WI38 (cell line): Measurements from ENCODE around the gene LELP1.

Experiments used
- H3K4me3 ChIP-seq: 2 replicates; pipeline ENCODE4 v1.5.1; 2011; ENCODE audit warnings: low read depth, mild to moderate bottlenecking, control low read depth, low read length
- TF ChIP-seq, protein P1 (sequence below): IDR thresholded peaks from 2 replicates; pipeline ENCODE4 v1.5.1; 2012; ENCODE audit warnings: low read depth, mild to moderate bottlenecking, control low read depth, low read length

LELP1 gene

DNA sequence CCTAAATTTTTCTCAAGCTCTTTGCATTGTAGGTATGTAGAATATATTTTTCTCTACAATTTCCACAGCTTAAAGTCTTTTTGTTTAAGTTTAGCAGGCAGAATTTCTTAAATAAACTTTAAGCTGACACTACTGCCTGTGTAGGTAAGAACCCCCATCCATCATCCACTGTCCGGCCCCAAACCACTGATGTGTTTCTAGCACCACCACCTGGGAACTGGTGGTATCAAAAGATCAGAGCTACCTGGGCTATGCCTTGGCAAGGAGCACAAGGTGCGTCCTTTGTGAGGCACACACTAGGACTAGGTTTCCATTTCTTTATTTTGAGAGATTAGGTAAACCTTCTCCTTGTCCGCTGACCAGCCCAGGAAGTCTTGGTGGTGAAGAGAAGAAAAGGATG, 10.5 kb upstream of the LELP1 start:
- H3K4me3 ChIP-seq = no peak overlapping the region
- TF ChIP-seq, protein P1, sequence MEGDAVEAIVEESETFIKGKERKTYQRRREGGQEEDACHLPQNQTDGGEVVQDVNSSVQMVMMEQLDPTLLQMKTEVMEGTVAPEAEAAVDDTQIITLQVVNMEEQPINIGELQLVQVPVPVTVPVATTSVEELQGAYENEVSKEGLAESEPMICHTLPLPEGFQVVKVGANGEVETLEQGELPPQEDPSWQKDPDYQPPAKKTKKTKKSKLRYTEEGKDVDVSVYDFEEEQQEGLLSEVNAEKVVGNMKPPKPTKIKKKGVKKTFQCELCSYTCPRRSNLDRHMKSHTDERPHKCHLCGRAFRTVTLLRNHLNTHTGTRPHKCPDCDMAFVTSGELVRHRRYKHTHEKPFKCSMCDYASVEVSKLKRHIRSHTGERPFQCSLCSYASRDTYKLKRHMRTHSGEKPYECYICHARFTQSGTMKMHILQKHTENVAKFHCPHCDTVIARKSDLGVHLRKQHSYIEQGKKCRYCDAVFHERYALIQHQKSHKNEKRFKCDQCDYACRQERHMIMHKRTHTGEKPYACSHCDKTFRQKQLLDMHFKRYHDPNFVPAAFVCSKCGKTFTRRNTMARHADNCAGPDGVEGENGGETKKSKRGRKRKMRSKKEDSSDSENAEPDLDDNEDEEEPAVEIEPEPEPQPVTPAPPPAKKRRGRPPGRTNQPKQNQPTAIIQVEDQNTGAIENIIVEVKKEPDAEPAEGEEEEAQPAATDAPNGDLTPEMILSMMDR = no peak

DNA sequence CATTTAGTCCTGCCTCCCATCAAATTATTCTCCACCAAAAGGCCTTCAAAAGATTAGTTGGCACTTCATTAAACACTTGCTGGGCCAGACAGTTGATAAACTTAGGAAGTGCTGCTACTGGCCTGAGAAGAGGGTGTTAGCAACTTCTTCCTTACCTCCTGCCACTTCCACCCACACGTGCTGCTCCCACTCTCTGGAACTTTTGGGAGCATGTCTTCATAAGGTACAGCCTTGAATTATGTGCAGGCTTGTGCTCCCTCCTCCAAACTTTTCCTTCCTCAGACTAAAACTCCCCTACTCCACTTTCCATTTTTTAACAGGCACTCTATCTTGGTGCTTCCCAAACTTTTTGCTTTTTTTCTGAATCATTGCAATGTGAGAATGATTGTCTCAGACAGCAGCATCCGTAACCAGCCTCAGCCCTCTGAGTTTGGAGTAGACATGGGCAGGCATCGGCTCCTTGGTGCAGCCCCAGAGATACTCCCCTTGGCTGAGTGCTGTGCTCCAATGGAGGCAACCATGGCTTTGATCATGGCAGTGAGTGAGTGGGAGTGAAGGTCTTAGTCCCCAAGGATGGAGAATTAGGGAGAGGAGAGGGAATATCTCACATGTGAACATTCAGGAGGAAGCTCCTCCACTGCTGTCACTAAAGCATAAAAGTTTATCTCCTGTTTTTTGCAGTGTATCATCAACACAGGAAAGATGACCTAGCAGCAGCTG, 8.7 kb upstream of the LELP1 start:
- no peak overlapping the region for H3K4me3 ChIP-seq
- TF ChIP-seq, protein P1 = no peak

DNA sequence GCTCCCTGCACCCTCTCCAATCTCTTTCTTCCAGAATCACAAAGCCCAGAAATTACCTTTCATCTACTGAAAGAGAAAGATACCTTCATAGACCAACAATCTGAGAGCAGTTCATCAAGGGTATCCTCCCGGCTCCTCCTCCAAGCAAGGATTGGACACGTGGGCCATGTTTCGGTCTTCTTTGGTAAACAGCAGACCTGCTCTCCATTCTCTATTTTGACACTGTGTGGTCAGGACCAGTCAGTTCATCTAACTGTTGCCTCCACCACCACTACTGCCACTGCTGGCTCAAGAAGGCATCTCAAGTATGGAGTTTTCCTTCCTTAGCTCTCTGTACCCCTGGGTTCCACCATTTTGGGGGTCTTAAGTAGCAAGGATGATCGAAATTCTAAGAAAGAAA, 8.0 kb upstream of the LELP1 start:
- H3K4me3 ChIP-seq = no peak overlapping the region
- TF ChIP-seq, protein P1 = no peak

DNA sequence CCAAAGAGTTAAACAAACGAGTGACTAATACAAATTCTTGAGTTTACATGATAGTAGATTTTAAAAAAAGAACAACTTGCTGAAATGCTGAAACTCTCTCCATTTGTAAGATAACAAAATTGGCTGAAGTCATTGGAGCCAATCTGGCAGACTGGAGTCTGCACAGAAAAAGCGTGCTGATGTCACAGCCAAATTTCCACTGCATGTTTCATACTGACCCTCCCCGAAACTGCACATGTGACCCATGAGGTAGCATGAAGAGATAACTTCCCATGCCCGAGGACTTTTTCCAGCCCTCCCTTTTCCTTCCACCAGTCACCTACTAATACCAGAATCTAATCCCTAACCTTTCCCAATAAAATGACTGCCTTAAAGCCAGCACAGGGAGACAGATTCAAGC, 1.2 kb upstream of the LELP1 start:
- no peak overlapping the region for H3K4me3 ChIP-seq
- TF ChIP-seq, protein P1 = no peak

DNA sequence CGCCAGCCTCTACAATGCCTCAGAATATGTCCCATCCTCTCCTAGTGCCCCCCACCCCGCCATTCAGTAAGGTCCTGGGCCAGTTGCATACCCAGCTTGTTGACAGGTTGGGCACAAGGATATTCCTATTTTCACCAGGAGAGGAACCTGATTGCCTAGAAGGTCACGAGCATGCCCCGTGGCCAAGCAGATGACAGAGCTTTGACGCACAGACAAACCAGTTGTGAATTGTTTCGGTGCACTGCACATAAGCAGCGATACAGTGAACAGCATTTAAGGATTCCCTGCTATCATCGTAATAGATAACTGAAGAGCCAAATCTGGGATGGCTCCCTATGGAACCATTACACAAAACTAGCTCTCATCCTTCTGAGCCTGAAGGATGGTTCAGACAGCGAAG, 3.4 kb downstream of the LELP1 start:
- no peak overlapping the region for H3K4me3 ChIP-seq
- TF ChIP-seq, protein P1 = no peak

DNA sequence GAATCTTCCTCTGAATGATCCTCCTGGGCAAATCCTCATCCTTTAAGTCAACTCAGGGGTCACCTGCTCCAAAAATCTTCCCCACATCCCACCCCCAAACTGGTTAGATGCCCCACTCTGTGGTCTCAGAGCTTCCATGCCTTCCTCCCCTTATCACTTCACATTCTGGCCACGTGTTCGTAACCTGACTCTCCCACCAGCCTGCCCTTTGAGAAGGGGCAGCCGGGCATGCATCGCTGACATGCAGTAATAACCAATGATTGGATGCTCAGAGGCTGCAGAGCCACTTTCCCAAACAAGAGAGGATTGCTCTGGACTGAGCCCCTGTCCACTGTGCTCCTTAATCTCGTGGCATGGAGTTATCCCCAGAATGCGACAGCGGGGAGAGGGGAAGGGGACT, 7.0 kb downstream of the LELP1 start:
- no peak overlapping the region for H3K4me3 ChIP-seq
- TF ChIP-seq, protein P1 = no peak

DNA sequence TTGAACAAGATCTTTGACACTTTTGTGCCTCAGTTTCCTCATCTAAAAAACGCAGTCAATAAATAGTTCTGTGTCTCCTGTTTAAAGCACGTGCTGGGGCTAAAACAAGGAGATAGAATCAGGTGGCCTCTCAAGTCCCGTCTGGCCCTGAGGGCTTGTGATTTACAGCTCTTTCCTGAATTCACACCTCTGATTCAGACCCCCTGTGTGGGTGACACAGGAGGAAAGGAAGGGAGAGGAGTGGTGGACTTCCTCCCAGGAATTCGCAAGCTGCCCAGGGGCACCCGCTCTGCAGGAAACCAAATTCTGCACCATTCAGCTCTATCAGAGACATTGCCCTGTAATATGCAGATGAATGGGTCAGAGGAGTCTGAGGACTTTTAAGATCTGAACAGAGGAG, 9.0 kb downstream of the LELP1 start:
- TF ChIP-seq, protein P1 = no peak
- no peak overlapping the region for H3K4me3 ChIP-seq
